Amygdala (tissue), 56 donors: ENCODE results near the gene SLC9A5.

Source experiments
- DNase-seq, 56 donors: peaks; one replicate each; lab custom pipeline; 2025; lab: John Stamatoyannopoulos, UW

The SLC9A5 gene

DNA sequence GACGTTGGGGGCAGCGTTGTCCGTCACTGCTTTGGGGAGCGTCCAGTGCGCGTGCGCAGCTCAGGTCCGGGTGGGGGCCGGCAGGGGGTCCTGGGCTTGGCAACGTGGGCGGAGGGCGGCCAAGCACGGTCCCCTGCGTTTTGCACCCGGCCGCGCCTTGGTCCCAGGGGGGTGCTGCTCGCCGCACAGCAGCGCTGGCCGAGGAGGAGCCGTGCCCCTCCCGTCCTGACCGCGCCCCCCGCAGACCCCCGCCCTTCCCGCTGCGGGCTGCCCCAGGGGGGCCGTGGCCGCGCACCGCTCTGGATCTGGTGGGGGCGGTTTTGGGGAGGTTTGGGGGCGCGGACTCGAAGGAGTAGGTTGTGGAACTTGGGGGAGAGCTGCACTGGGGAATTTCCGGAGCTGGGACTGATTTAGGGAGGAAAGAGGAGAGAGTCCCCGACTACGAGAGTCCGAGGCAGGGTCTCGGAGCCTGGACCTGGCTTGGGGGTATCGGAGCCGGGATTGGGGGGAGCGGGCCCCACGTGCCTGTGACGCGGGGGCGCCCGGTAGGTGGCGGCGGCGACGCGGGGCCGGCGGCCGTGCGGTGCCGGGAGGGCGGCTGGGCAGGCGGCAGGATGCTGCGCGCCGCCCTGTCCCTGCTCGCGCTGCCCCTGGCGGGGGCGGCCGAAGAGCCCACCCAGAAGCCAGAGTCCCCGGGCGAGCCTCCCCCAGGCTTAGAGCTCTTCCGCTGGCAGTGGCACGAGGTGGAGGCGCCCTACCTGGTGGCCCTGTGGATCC is at the start of gene SLC9A5:
TSS of gene SLC9A5 (plus strand) at position 579 of the 777 bp plus-strand sequence. CDS start at position 615, 36 bp downstream.
- DNase-seq, result peak in 2 of 56 donors; percentile 32 to 35

GRCh38 chr16:67199011-67199807 is 49.6 kb upstream of the SLC9A5 start, which contains the start of gene ELMO3:
Gene ELMO3, plus strand, starts transcription at chr16:67199131. Its CDS starts 196 bp downstream, at chr16:67199327.
- peak in 1 of 56 donors; percentile 52 for DNase-seq

- no peak for DNase-seq
Observed at GRCh38 chr16:67199808-67200198, 49.0 kb upstream of the SLC9A5 start.

DNA sequence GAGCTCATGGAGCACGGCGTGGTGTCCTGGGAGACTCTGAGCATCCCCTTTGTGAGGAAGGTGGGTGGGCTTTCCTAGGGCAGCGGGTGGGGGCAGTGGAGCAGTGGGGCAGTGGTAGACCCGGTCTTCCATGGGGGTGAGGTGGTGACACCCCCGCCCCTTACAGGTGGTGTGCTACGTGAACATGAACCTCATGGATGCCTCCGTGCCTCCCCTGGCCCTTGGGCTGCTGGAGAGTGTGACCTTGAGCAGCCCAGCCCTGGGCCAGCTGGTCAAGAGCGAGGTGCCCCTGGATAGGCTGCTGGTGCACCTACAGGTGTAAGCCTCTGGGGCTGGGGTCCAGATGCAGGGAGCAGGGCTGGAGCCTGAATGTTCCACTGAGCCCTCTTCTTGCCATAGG is 48.3 kb upstream of the SLC9A5 start:
- DNase-seq, result no peak

- DNase-seq, result no peak
Observed at GRCh38 chr16:67201411-67202345, 47.1 kb upstream of the SLC9A5 start.

GRCh38 chr16:67202426-67202825 is 46.4 kb upstream of the SLC9A5 start:
- no peak for DNase-seq

- DNase-seq, result no peak
Observed at GRCh38 chr16:67202956-67203493, 45.8 kb upstream of the SLC9A5 start.

GRCh38 chr16:67204076-67204475 is 44.7 kb upstream of the SLC9A5 start:
- DNase-seq, result no peak

GRCh38 chr16:67206129-67206837 is 42.5 kb upstream of the SLC9A5 start:
- no peak for DNase-seq

GRCh38 chr16:67206838-67207248 is 41.9 kb upstream of the SLC9A5 start:
- no peak for DNase-seq

DNA sequence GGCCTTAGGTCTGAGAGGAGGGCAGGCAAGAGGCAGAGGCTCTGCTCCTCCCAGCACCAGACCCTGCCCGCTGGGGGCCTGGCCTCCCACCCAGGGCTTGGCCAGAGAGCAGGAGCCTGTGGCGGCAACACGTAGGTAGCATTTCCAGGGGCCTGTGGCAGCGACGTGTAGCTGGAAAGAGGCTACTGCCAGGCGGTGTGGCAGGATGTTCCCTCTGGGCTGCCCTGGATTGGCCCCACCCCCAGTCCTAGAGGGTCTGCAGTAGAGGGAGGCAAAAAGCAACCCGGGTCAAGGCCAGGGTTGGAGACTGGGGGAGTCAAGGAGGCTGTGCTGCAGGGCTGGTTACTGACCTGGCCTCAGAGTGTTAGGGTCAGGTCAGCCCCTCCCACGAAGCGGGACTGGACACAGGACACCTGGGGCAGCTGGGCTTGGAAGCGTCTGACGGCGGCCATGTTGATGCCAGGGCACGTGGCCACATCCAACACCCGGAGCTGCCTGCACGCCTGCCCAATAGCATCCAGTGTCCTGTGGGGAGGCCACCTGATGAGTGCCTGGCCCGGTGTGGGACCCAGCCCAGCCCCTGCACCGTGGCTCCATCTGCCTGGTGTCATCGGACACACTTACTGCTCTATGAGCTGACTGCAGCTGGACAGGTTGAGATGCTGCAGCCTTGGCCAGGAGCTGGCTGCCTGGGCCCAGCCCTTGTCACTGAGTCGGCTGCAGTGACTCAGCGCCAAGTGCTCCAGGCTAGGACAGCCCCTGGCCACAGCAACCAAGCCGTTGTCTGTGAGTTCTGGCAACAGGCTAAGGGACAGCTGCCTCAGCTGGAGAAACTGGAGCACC is 41.3 kb upstream of the SLC9A5 start:
- no peak for DNase-seq

GRCh38 chr16:67208154-67208896 is 40.5 kb upstream of the SLC9A5 start:
- DNase-seq, result no peak

DNA sequence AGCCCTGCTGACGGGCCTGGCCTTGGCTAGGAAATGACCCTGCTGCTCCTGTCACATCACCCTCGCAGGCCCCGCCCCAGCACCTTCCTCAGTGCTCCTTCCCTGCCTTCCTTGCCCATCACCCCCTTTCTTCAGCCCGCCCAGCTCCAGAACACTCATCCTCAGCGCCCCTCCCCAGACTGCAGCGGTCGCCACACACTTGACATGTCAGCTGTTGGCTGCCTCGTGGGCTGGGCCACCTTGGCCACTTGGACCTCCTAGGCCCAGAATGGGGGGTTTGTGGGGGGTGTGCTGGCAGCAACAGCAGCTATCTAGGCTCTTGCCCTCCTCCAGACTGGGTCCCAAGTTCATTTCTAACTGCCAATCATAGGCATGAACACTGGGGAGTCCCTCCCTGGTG is 39.2 kb upstream of the SLC9A5 start:
- no peak for DNase-seq

- DNase-seq, result no peak
Observed at GRCh38 chr16:67210069-67210937, 38.5 kb upstream of the SLC9A5 start.

DNA sequence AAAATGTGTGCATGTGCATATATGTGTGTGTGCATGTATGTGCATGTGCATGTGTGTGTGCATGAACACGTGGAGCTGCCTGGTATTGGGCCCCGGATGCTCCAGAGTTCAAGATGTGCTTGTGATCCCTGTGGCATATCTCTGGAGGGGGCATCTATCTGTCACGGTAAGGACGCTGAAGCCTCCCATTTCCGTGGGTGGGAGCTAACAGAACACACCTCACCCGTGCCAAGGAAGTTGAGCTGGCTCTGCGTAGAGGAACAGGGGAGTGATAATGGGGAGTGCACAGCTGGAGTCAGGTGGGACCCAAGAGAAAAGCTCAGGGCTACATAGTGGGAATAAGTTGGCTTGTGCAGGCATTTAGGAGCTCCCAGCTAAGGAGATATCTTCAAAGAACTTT is 37.1 kb upstream of the SLC9A5 start:
- no peak for DNase-seq

DNA sequence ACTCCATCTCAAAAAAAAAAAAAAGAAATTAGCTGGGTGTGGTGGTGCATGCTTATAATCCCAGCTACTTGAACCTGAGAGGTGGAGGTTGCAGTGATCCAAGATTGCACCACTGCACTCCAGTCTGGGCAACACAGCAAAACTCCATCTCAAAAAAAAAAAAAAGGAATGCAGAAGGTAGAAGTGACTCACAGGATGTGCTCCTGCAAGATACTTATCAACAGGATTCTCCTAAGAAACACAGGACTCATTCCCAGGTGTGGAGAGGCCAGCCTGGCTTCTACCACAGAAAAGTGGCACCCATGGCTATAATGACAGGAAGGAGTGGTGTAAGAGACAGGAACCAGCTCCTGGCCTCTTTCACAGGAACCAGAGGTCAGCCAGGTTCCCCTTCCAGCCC is 36.0 kb upstream of the SLC9A5 start:
- no peak for DNase-seq
